ENCODE data around the gene MUC6. TPM values are rescaled to one million over a fixed set of nuclear protein-coding genes. Genes with fewer than 3 reads are reported as not detected.

MUC6 gene
- total RNA-seq, 4 donors from 2014 or later: not detected

GRCh38 chr11:971092-971690, 65.3 kb downstream of the MUC6 start:
- Histone ChIP-seq H3K27ac (no peak overlapping the region), H3K4me1 (peaks cover 0 to 3% of the 10 kb centered on the region in 2 donors), H3K9me3 (no peaks in the 10 kb centered on the region), H3K27me3 (no peaks in the 10 kb centered on the region), H3K4me3 (no peak overlapping the region), H3K36me3 (peaks cover 0 to 38% of the 10 kb centered on the region in 2 donors)
- DNase-seq: no peak
- in situ Hi-C loops (cut with MboI; ENCODE audit: low sequenced_read_pairs in 4 of 4): no loop called here
- ATAC-seq: no peak
- intact Hi-C loops (cut with DNase I; ENCODE audit: low total_unique reads): no loop called here
- TF ChIP-seq CTCF (IDR thresholded peaks at IDR 0.05 in 4 of 5, conservative IDR thresholded peaks at IDR 0.05 in 1 of 5) (no peak), POLR2A (IDR thresholded peaks at IDR 0.05) (no peak)

GRCh38 chr11:970319-970871, 66.1 kb downstream of the MUC6 start:
- Histone ChIP-seq H3K36me3 (peaks cover 0 to 38% of the 10 kb centered on the region in 2 donors), H3K9me3 (no peaks in the 10 kb centered on the region), H3K4me1 (peaks cover 0 to 3% of the 10 kb centered on the region in 2 donors), H3K4me3 (no peak overlapping the region), H3K27me3 (no peaks in the 10 kb centered on the region), H3K27ac (no peak overlapping the region)
- no peak for TF ChIP-seq POLR2A (IDR thresholded peaks at IDR 0.05)
- TF ChIP-seq CTCF (IDR thresholded peaks at IDR 0.05 in 4 of 5, conservative IDR thresholded peaks at IDR 0.05 in 1 of 5): no peak
- intact Hi-C loops (cut with DNase I; ENCODE audit: low total_unique reads) (no loop called here), in situ Hi-C loops (cut with MboI; ENCODE audit: low sequenced_read_pairs in 4 of 4) (no loop called here)
- no peak for ATAC-seq
- DNase-seq: no peak

GRCh38 chr11:969651-970205, 66.8 kb downstream of the MUC6 start:
- in situ Hi-C loops (cut with MboI; ENCODE audit: low sequenced_read_pairs in 4 of 4) (no loop called here), intact Hi-C loops (cut with DNase I; ENCODE audit: low total_unique reads) (no loop called here)
- ATAC-seq: no peak
- peaks cover 0 to 3% of the 10 kb centered on the region in 2 donors for H3K4me1 ChIP-seq
- no peak for DNase-seq
- H3K9me3 ChIP-seq: no peaks in the 10 kb centered on the region
- H3K27ac ChIP-seq: no peak overlapping the region
- TF ChIP-seq CTCF (IDR thresholded peaks at IDR 0.05 in 4 of 5, conservative IDR thresholded peaks at IDR 0.05 in 1 of 5) (no peak), POLR2A (IDR thresholded peaks at IDR 0.05) (no peak)
- H3K36me3 ChIP-seq: peaks cover 0 to 38% of the 10 kb centered on the region in 2 donors
- no peaks in the 10 kb centered on the region for H3K27me3 ChIP-seq
- no peak overlapping the region for H3K4me3 ChIP-seq

- intact Hi-C loops (cut with DNase I; ENCODE audit: low total_unique reads): no loop called here
- H3K4me3 ChIP-seq: no peak overlapping the region
- no peak for TF ChIP-seq CTCF (IDR thresholded peaks at IDR 0.05 in 4 of 5, conservative IDR thresholded peaks at IDR 0.05 in 1 of 5)
- TF ChIP-seq POLR2A (IDR thresholded peaks at IDR 0.05): no peak
- DNase-seq: no peak
- no peaks in the 10 kb centered on the region for H3K27me3 ChIP-seq
- peaks cover 0 to 3% of the 10 kb centered on the region in 2 donors for H3K4me1 ChIP-seq
- in situ Hi-C loops (cut with MboI; ENCODE audit: low sequenced_read_pairs in 4 of 4): no loop called here
- H3K9me3 ChIP-seq: no peaks in the 10 kb centered on the region
- H3K27ac ChIP-seq: no peak overlapping the region
- ATAC-seq: no peak
- peaks cover 0 to 36% of the 10 kb centered on the region in 2 donors for H3K36me3 ChIP-seq
These were observed 67.7 kb downstream of the MUC6 start for GRCh38 chr11:968822-969221.
